Testis (tissue), 3 donors: ENCODE results near the gene GC. TPM values are rescaled to one million over a fixed set of nuclear protein-coding genes. Genes with fewer than 3 reads are reported as not detected.

Source experiments
- DNase-seq: peaks from one replicate; pipeline ENCODE4 v3.0.0-alpha.2; 2019
- H3K27ac ChIP-seq, 2 donors: fragments of 200-600 bp; sonication (generic); one replicate each; pipeline ENCODE4 v1.5.1; 2019
- H3K27me3 ChIP-seq: fragments of 200-600 bp; sonication (generic); one replicate; pipeline ENCODE4 v1.5.1; 2019
- H3K36me3 ChIP-seq: fragments of 200-600 bp; sonication (generic); one replicate; pipeline ENCODE4 v1.5.1; 2017; ENCODE audit warnings: low read depth; ENCODE audit errors: missing control alignments
- H3K4me1 ChIP-seq: fragments of 200-600 bp; sonication (generic); one replicate; pipeline ENCODE4 v1.5.1; 2019
- H3K4me3 ChIP-seq, 2 donors: fragments of 200-600 bp; sonication (generic); one replicate each; pipeline ENCODE4 v1.5.1; 2017 to 2019
- H3K9me3 ChIP-seq: fragments of 200-600 bp; sonication (generic); one replicate; pipeline ENCODE4 v1.5.1; 2017
- CTCF ChIP-seq, 3 experiments: fragments of 450-650 bp in 2 of 3; fragments of 200-600 bp in 1 of 3; sonication (generic) in 1 of 3; IDR thresholded peaks; one replicate each; pipeline ENCODE4 v1.5.1; 2016 to 2019; ENCODE audit warnings: antibody characterized with exemption in 3 of 3, mild to moderate bottlenecking in 2 of 3, moderate library complexity in 1 of 3
- POLR2A ChIP-seq: fragments of 450-650 bp; IDR thresholded peaks from one replicate; pipeline ENCODE4 v1.6.1; 2017; ENCODE audit warnings: antibody characterized with exemption, mild to moderate bottlenecking, moderate library complexity
- WGBS, 2 donors: methylation state at CpG; one replicate each; pipeline ENCODE4 v1.1.5; 2018; 5-methylcytosine and 5-hydroxymethylcytosine counted together
- intact Hi-C: fragments of 100-400 bp; cut with DNase I; formaldehyde crosslinking; loops from one replicate; pipeline ENCODE4 v1.15.1; 2023; ENCODE audit warnings: low total_unique reads
- polyA plus RNA-seq: library from polyadenylated mRNA; stranded (reverse); fragments of 350-450 nt; fragmentation: Illumina TruSeq; extraction: RNeasy Lipid Tissue Mini Kit (QIAGEN cat#74804); gene quantifications from one replicate; pipeline ENCODE4 v1.2.3, GENCODE V29; 2014; ENCODE audit warnings: low read depth, low replicate concordance; ENCODE audit not compliant: insufficient read depth
- total RNA-seq, 2 donors: library from RNA; depleted of rRNA; stranded (reverse); fragments of >200 nt; gene quantifications; one replicate each; pipeline ENCODE4 v1.2.3, GENCODE V29; 2016

GC gene
- total and polyA plus RNA-seq, 3 donors from 2014 or later = 0.47 TPM; not detected in 2

- TF ChIP-seq CTCF (IDR thresholded peaks at IDR 0.05) = no peak
- TF ChIP-seq POLR2A = no peak
- Histone ChIP-seq H3K27me3 (no peaks in the 10 kb centered on the region), H3K4me3 (no peak overlapping the region), H3K27ac (no peak overlapping the region), H3K4me1 (no peaks in the 10 kb centered on the region), H3K9me3 (no peaks in the 10 kb centered on the region), H3K36me3 (no peaks in the 10 kb centered on the region)
- DNase-seq = no peak
- intact Hi-C loops = no loop called here
- WGBS, 2 donors = 89 to 96% methylated on average over 2 of the region's 2 CpGs
Measured at GRCh38 chr4:71775449-71775848, 8.4 kb downstream of the GC start.

GRCh38 chr4:71774136-71774535, 9.7 kb downstream of the GC start:
- H3K36me3 ChIP-seq = no peaks in the 10 kb centered on the region
- intact Hi-C loops = no loop called here
- TF ChIP-seq CTCF (IDR thresholded peaks at IDR 0.05) (no peak), POLR2A (no peak)

GRCh38 chr4:71773004-71773403, 10.9 kb downstream of the GC start:
- intact Hi-C loops = no loop called here

More at GRCh38 chr4:71774136-71774535, 9.7 kb downstream of the GC start:
- Histone ChIP-seq H3K4me3 (no peak overlapping the region), H3K9me3 (no peaks in the 10 kb centered on the region), H3K27me3 (no peaks in the 10 kb centered on the region), H3K27ac (no peak overlapping the region), H3K4me1 (no peaks in the 10 kb centered on the region)
- no peak for DNase-seq
- WGBS, 2 donors = 64 to 68% methylated on average over 3 of the region's 3 CpGs

GRCh38 chr4:71772592-71772991, 11.3 kb downstream of the GC start:
- Histone ChIP-seq H3K36me3 (no peaks in the 10 kb centered on the region), H3K9me3 (no peaks in the 10 kb centered on the region), H3K27ac (no peak overlapping the region), H3K27me3 (no peaks in the 10 kb centered on the region), H3K4me3 (no peak overlapping the region), H3K4me1 (no peaks in the 10 kb centered on the region)
- intact Hi-C loops = no loop called here
- no peak for TF ChIP-seq CTCF (IDR thresholded peaks at IDR 0.05)
- TF ChIP-seq POLR2A = no peak
- no peak for DNase-seq

More at GRCh38 chr4:71773004-71773403, 10.9 kb downstream of the GC start:
- Histone ChIP-seq H3K36me3 (no peaks in the 10 kb centered on the region), H3K27me3 (no peaks in the 10 kb centered on the region), H3K27ac (no peak overlapping the region), H3K4me1 (no peaks in the 10 kb centered on the region), H3K4me3 (no peak overlapping the region), H3K9me3 (no peaks in the 10 kb centered on the region)
- WGBS, 2 donors = 93 to 98% methylated on average over 2 of the region's 2 CpGs
- TF ChIP-seq CTCF (IDR thresholded peaks at IDR 0.05) (no peak), POLR2A (no peak)
- no peak for DNase-seq

GRCh38 chr4:71771613-71772012, 12.3 kb downstream of the GC start:
- H3K4me3 ChIP-seq = no peak overlapping the region
- TF ChIP-seq CTCF (IDR thresholded peaks at IDR 0.05) (no peak), POLR2A (no peak)
- no peaks in the 10 kb centered on the region for H3K27me3 ChIP-seq
- DNase-seq = no peak
- 76 to 79% methylated on average over 2 of the region's 2 CpGs for WGBS, 2 donors
- no peak overlapping the region for H3K27ac ChIP-seq
- H3K36me3 ChIP-seq = no peaks in the 10 kb centered on the region
- H3K4me1 ChIP-seq = no peaks in the 10 kb centered on the region
- H3K9me3 ChIP-seq = no peaks in the 10 kb centered on the region
- intact Hi-C loops = no loop called here
